GM21360 (cell line): ENCODE data around the gene WAS.
"Not testable (repeated sequence)": the region's sequence is repeated elsewhere in the genome, so short reads cannot be mapped to it uniquely, and the experiment has no call there.

Experiments
- ATAC-seq: cut with Tn5 transposase; IDR thresholded peaks from one replicate; pipeline ENCODE4 v1.9.1; 2021; ENCODE audit warnings: mild to moderate bottlenecking, moderate library complexity; ENCODE audit not compliant: unreplicated experiment

WAS gene

DNA sequence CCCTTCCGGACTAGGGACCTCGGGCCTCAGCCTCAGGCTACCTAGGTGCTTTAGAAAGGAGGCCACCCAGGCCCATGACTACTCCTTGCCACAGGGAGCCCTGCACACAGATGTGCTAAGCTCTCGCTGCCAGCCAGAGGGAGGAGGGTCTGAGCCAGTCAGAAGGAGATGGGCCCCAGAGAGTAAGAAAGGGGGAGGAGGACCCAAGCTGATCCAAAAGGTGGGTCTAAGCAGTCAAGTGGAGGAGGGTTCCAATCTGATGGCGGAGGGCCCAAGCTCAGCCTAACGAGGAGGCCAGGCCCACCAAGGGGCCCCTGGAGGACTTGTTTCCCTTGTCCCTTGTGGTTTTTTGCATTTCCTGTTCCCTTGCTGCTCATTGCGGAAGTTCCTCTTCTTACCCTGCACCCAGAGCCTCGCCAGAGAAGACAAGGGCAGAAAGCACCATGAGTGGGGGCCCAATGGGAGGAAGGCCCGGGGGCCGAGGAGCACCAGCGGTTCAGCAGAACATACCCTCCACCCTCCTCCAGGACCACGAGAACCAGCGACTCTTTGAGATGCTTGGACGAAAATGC lies at the start of gene WAS:
Gene WAS, plus strand, starts transcription at position 389 of the 572 bp plus-strand sequence. Its CDS starts 55 bp downstream, at position 444.
- peak; percentile 58 for ATAC-seq

DNA sequence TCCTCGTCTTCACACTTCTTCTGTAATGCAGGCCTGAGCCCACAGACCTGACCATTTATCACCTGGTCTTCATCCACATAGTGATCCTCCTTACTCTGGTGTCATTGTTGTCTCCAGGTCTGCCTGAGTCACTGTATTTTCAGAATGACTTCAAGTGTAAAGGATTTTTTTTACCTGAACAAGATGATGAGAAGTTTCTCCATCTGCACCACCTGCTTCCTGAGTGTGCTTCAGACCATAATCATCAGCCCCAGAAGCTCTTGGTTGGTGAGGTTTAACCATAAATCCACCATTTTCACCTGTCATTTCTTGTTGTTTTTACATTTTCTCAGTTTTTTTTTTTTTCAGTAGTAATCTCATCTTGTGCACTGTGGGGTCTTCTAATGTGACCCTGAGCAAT lies 47.3 kb upstream of the WAS start:
- no peak for ATAC-seq

- ATAC-seq: no peak
Observed at GRCh38 chrX:48636776-48637175, 46.8 kb upstream of the WAS start.

GRCh38 chrX:48645669-48646068 lies 37.9 kb upstream of the WAS start:
- ATAC-seq: no peak

DNA sequence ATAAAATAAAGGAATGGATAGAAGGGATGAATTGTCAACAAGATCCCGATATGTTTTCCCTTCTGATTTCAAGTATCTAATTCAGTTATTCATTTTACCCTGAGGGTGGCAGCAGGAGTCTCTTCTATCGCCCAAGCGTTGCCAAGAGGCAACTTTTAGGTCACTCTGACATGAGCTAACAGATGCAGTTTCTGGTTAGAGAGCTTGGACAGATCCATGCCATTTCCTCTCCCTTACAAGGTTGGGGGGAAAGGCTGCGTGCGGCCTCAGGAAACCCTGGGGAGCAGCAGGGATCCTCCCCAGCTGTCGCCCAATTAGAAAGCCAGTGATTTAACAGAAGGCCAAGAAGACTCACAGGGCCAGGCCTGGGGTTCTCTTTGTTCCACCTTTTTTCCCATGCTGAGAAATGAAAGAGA lies 35.3 kb upstream of the WAS start:
- ATAC-seq: no peak

DNA sequence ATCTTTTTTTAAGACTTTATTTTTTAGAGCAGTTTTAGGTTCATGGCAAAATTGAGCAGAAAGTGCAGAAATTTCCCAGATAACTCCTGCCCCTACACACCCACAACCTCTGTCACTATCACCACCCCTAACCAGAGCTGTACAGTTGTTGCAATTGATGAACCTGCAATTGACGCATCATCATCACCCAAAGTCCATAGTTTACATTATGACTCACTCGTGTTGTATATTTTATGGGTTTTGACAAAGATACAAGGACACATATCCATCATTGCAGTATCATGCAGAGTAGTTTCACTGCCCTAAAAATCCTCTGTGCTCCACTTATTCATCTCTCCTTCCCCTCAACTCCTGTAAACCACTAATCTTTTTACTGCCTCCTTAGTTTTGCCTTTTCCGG lies 34.5 kb upstream of the WAS start:
- no peak for ATAC-seq

DNA sequence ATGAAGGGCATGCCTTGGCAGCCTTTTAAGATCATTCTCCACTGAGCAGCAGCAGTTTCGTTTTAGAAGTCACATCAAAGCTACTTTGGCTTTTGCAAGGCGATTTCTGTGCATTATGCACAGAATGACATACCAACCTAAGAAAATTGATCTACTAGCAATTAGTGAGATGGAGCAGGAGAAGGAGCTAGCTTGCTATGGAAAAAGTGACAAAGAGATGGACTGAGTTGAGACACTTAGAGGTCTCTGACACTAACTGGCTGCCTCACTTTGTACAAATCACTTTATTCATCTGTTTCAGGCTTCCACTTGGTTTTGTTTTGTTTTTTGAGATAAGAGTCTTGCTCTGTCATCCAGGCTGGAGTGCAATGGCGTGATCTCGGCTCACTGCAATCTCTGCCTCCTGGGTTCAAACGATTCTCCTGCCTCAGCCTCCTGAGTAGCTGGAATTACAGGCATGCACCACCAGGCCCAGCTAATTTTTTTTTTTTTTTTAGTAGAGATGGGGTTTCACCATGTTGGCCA lies 31.5 kb upstream of the WAS start:
- not testable (repeated sequence) for ATAC-seq

- ATAC-seq: not testable (repeated sequence)
Observed at GRCh38 chrX:48654746-48655145, 28.9 kb upstream of the WAS start.

- not testable (repeated sequence) for ATAC-seq
Observed at GRCh38 chrX:48659686-48660085, 23.9 kb upstream of the WAS start.

DNA sequence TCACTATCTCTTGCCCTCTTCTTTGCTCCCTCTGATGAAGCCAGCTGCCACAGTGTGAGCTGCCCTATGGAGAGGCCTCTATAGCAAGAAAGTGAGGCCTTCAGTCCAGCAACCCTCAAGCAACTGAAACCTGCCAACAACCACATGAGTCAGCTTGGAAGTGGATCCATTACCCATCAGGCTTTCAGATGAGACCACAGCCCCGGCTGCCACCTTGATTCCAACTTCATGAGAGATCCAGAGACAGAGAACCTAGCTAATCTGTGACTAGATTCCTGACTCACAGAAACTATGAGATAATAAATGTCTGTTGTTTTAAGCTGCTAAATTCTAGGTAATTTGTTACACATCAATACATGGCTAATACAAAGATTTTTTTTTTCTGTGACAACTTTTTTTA lies 20.4 kb upstream of the WAS start:
- no peak for ATAC-seq

DNA sequence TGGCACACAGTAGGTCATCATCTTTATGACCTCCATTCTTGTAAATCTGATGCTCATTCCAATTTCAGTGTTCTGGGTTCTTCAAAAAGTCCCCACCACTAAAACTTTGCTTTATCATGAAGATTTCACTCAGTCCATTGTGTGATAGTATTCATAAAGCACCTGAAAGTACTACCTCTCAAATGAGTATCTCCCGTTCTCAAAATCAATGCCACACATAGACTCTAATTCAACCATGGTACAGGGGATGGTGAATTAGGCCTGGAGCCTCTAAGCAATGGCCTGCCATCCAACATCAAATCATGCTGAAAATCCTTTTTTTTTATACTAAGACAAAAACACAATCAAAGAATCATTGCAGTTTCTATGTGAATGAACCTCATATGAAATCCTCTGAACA lies 19.4 kb upstream of the WAS start:
- ATAC-seq: no peak

- ATAC-seq: no peak
Observed at GRCh38 chrX:48665991-48666390, 17.6 kb upstream of the WAS start.

- ATAC-seq: no peak
Observed at GRCh38 chrX:48666649-48667048, 16.9 kb upstream of the WAS start.

DNA sequence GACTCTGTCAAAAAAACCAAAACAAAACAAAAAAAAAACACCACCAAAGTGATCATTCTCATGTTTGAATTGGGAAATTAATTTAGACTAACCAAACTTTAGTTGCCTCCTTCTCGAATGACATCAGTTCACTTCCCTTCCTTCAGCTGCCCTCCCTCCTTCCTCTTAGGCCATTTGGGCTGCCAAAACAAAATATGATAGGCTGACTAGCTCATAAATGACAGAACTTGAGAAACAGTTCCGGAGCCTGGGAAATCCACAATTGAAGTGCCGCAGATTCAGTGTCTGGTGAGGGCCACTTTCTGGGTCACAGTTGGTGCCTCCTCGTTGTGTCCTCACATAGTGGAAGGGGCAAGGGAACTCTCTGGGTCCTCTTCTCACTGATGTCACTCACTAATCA lies 16.1 kb upstream of the WAS start:
- no peak for ATAC-seq

DNA sequence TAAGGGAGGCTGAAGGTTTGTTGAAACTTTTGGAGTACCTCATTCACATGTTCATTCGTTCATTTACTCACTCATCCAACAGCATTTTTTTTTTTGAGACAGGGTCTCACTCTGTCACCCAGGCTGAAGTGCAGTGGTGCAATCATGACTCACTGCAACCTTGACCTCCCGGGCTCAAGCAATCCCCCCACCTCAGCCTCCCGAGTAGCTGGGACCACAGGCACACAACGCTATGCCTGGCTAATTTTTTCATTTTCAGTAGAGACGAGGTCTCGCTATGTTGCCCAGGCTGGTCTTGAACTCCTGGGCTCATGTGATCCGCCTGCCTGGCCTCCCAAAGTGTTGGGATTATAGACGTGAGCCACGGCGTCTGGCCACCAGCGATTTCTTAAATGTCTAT lies 15.4 kb upstream of the WAS start:
- not testable (repeated sequence) for ATAC-seq

GRCh38 chrX:48676106-48676892 lies 7.3 kb upstream of the WAS start:
- ATAC-seq: peak; percentile 80

DNA sequence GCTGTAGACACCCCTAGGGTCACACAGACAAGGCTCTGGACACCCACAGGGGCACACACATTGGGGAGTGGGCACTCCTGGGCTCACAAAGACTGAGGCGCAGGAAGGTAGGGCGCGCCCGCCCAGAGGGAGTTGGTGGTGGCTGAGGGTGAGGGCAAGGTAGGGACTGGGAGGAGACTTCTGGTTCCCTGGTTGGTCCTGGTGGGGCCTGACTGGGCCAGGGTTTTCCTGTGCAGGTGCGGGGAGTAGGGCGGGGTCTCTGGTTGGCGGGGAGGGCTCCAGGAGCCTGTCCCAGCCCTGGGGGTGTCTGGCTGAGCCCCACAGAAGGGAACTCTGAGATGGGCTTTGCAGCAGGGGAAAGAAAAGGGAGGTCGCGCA lies 6.7 kb upstream of the WAS start:
- ATAC-seq: peak; percentile 13

- no peak for ATAC-seq
Observed at GRCh38 chrX:48677516-48677915, 6.1 kb upstream of the WAS start.

DNA sequence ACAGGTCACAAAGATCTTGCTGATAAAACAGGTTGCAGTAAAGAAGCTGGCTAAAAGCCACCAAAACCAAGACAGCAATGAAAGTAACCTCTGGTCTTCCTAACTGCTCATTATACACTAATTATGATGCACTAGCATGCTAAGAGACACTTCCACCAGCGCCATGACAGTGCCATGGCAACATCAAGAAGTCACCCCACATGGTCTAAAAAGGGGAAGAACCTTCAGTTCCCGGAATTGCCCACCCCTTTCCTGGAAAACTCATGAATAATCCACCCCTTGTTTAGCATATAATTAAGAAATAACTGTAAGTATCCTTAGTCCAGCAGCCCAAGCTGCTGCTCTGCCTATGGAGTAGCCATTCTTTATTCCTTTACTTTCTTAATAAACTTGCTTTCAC lies 3.1 kb upstream of the WAS start:
- not testable (repeated sequence) for ATAC-seq

DNA sequence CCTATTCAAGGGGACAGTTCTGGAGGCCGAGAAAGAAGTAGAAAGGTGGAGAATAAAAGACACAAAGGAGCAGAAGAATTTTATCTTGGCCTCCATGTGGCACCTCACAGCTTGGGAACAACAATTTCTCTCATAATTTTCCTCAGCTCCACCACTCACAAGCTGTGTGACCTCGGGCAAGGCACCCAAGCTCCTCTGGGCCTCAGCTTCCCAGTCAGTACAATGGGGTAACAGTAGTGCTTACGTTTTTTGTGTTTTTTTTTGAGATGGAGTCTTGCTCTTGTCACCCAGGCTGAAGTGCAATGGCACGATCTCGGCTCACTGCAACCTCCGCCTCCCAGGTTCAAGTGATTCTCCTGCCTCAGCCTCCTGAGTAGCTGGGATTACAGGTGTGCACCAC lies 2.7 kb upstream of the WAS start:
- ATAC-seq: not testable (repeated sequence)

- no peak for ATAC-seq
Observed at GRCh38 chrX:48681539-48682183, 1.9 kb upstream of the WAS start.

GRCh38 chrX:48682795-48683194 lies 804 bp upstream of the WAS start:
- ATAC-seq: not testable (repeated sequence)
